NCI-H2107 (cell line): Measurements from ENCODE around the gene NFIA.

Source experiments
- DNase-seq: peaks from one replicate; lab custom pipeline; 2025; lab: John Stamatoyannopoulos, UW

NFIA gene

DNA sequence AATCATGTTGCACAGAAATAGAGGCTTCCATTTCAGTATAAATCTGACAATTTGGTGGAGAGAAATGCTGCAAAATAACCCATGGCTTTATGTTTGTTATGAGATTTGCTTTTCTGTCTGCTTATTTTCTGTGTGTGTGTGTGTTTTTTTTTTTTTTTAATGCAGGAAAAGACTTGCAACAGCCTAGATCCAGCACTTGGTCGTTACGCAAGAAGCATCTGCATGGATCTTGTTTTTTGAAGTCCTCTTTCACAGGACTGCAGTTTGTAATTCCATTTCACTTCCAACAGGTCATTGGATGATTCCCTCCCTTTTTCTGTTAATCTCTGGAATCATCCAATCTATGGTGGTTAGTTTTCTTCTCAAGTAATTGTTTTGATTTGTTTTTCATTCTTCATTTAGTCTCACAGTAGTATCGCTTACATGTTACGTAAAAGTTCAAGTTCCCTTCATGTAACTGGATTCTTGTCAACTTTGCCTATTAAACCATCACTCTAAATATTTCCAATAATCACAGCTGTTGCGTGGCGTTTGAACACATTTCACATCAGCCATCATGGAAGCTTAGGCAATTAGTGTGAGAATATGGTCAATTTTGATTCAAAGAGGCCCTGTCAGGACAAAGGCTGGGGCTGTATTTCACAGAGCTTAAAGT is 312.9 kb downstream of the NFIA start:
- no peak for DNase-seq

DNA sequence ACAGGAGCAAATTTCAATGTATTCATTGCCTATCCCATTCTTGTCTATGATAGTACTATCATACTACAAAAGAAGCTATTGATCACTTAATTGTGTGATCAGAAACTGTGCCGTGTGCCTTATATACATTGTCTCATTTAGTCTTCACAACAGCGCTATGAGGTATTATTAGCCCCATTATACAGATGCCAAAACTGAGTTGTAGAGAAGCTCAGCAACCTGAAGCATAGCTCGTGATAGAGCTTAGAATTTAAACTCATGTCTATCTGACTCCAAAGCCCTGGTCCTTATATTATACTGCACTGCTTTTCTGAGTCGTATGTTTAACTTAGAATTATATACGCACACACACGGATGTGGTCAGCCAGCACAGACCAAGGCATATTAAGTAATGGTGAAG is 315.1 kb downstream of the NFIA start:
- DNase-seq: no peak

DNA sequence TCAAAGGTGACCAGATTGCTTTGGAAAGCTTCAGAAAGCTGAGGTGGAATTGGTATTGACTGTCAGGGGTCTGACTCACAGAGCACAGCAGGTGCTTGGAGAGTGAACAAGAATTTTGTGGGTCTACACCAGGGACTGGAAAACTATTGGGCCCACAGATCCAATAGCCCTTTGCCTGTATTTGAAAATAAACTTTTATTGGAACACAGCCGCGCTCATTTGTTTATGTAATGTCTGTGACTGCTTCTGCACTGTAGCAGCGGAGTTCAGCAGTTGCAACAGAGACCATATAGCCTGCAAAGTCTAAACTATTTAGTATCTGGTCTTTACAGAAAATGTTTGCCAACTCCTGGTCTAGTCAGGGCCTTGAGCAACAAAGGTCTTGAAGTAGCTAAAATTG is 315.6 kb downstream of the NFIA start:
- DNase-seq: no peak

DNA sequence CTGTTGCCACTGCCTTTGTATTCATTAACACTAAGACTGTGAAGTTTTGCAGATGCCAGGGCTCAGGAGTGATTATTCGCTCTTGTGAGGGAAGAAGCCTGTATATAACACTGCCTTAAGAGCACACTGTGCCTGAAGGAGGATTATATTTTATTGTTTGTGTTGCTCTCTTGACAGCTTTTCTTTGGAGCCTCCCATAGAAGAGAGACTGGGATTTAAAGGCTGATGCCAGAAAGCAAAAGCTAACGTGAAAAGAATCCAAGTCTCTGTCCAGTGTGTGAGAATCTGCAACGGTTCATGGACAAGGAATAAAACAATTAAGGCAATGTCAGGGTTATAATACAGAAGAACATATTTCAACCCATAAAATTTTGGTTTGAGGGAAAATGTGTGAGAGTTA is 316.8 kb downstream of the NFIA start:
- no peak for DNase-seq

DNA sequence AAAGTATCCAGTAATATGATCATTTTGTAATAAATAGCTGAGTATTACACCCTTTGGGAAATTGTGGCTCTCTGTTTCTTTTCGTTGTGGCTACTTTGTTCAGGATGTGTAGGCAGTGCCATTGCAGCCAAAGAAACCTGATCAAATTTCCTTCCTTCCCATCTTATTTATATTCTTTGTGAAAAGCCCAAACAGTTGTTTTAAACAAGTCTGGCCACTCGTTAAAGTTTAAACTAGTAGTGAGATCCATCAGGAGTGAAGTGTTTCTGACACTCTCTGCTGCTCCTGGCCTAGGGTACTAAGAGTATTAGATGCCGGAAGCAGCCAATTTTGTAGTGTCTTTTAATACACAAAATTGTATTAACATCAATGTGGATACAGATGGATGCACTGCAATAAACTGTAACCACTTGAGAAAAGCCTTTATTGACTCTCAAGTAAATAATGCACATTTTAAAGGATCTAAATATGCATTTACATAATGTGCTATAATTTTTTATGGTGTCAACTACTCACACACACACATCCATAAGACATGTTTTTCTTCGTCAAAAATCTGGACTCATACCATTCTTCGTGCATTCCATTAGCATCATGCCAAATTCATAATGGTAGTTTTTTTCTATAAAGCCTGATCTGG is 317.9 kb downstream of the NFIA start:
- DNase-seq: no peak

DNA sequence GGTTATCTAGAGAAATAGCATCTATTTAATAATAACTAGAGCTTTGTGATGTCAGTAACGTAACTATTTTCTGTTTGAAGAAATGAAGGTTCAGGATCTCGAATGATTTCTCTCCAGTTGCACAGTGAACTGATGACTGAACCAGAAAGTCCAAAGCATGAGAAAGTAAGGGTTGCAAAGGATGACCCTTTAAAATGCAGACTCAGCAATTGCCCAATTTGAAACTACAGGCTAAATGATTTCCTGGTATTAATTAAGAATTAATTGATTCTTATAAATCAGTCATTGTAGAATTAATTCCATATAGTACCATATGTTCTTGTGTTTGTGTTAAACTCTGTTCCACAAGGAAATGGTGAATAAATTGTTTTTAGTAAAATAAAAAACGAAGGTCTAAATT is 318.6 kb downstream of the NFIA start:
- DNase-seq: no peak

DNA sequence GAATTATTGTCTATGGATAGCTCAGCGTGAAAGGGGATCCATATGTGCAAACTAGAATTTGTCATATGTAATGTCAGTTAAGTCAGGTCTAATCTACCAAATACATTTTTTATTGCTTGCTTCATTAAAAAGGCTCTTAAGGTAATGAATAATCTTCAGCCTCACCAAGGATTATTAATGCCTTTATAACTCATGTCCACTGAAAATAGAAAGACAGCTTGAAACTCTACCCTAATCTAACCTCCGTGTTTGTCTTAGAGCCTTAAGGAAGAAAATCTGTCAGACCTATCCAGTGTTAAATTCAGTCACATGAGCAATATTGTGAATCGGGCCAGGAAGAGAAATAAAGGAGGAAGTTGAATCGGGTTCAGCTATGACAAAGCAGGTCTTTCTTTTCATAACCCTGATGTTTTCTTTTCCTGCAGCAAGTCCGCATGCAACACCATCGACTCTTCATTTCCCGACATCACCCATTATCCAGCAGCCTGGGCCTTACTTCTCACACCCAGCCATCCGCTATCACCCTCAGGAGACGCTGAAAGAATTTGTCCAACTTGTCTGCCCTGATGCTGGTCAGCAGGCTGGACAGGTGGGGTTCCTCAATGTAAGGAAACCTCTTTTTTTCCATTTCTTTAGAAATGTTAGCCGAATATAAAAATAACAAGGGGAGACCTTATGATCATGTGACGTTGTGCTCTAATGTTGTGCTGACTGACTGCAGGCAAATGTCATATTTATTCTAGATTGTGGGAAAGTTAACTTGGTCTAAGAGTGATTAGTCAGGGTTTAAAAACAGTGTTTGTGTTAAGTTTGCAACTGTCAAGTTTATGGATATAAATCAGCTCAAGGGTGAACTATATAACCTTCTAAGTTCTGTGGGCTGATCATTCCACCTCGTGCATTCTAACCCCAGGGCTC is 321.6 kb downstream of the NFIA start:
- DNase-seq: no peak

DNA sequence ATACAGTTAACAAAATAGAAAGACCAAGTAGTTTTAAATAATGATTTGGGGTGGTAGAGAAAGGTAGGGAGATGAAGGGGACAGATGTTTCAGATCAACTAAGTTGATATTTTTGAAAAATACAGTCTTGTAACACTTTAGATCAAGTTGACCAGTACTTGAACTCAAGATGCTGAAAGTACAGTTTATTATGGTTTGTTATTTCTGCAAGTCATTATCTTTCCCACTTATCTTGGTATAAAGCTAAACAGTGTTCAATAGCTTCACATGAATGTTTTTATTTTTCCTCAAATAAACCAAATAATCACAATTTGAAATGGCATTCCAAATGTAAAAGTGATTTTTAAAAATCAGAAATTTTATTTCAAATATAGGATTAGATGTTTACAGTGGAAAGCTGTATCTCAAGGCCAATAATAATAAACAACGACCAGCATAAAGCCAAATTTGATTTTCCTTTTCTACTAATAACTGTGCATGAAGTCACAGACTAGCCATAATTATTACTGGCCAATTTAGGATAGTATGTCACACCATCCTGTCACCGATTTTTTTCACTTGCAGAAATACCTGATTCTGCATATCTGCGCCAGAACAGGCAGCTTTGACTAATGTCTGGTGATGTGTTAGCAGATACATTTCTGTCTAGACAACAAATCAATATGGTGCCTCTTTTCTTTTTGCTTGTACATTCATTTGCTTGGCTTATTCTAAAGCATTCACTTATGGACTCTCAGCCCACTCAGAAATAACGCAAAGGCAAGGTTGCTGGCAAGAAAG is 322.4 kb downstream of the NFIA start:
- DNase-seq: no peak

DNA sequence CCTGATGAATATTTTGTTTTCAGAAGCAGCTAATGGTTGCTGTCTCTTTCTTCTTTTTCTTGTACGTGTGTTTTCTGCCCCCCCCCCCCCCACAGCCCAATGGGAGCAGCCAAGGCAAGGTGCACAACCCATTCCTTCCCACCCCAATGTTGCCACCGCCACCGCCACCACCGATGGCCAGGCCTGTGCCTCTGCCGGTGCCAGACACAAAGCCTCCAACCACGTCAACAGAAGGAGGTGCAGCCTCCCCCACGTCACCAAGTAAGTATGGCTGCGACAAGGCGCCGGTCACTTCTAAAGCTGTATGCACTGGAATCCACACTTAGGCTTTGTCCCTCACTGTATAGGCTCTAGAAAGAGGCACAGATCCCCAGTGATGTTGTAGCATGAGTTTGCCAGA is 324.1 kb downstream of the NFIA start:
- no peak for DNase-seq

DNA sequence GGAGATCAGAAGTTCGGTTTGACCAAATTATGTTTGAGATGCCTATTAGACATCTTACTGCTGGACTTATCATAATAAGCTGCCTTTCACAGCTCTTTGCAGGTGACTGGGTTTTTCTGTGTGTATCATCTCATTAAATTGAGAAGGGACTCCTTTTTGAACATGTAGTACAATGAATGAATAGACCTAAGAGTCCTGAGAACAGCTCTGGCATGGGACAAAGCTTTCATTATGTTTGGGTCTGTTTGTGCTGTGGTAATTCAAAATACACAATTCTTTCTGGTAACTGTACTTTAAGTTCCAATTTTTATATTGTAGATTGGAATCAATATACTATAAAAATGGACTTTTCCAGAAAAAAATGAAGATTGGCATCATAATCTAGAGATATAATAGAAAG is 330.2 kb downstream of the NFIA start:
- DNase-seq: no peak

DNA sequence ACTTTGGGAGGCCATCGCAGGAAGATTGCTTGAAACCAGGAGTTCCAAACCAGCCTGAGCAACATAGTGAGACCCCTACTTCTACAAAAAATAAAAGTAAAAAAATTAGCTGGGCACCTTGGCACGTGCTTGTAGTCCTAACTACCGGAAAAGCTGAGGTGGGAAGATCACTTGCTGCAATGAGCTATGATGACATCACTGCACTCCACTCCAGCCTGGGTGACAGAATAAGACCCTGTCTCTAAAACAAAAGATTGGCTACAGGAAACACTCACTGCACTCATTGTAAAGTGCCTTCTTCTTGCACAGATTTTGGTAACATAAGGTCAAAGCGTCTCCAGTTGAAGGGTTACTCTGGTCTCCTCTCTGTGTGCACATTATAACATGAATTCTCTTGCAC is 336.8 kb downstream of the NFIA start:
- no peak for DNase-seq

DNA sequence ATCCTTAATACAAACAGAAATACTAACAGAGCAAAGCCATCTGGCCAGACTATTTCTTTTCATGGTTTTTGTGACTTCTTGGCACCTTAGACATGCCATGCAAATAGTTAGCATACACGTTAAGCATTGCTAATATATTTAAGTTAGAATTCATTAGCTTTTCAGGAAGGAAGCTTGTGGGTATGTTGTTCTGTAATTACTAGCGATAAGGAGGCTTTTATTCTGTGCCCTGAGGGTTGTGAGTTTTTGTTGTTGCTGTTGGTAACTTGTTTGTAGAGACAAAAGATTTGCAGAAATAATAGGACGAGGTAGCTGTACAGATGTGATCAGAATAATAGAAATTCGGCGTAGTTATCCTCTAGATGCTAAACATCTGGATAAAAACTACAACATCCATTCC is 337.3 kb downstream of the NFIA start:
- DNase-seq: no peak

DNA sequence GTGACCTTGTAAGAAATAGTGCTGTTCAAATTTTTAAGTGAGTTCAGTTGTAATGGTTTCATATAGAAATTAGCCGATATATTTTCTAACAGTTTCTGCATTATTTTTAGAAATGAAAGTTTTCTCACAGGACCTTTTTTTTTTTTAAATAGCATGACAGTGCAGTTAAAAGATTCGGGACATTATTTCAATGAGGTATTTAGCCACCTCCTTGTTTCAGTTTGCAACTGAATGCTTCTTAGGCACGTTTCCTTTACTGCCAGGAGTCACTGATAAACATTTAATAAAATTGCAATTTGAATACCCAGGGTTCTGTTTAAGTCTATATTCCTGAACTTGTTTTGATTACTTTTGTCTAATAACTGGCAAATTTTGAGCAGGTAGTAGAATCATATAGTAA is 337.9 kb downstream of the NFIA start:
- no peak for DNase-seq

DNA sequence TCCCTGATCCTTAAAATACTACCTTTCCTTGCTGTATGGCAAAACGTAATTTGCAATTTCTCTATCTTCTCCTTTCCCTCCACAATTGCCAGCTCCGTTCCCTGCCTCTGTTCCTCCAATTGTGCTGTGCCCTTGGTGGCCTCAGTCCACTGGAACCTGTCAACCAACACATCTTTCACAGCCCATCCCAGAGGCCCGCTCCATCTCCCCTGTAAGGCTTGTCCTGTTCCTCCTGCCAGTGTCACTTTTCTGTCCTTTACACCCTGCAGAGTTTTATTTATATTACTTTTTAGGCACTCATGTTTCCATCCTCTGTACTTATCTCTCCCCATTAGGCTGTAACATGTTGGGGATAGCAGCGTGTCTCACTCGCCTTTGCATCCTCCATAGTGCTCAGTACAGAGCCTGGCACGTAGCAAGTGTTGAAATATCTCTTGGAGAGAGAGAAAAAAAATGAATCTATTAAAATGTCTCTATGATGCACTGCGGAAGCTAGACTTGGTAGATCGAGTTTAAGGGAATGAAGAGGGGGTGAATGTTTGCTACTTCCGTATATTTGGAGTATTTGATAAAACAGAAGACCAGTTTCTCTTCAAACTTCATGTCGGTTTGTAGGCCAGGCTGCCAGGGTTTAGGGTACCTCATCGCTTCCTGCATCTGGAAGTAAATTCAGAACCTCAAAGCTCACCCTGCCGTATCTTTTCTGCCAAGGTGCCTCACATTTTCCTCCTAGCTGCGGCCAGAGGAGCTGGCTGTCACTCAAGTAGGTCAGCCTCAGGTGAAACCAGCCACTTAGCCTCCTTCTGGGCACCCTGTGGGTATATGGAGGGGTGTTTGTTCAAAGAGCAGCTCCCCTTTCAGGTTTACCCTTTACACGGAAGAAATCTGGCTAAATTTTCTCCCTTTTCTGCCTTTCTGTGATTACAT is 338.8 kb downstream of the NFIA start:
- DNase-seq: no peak

DNA sequence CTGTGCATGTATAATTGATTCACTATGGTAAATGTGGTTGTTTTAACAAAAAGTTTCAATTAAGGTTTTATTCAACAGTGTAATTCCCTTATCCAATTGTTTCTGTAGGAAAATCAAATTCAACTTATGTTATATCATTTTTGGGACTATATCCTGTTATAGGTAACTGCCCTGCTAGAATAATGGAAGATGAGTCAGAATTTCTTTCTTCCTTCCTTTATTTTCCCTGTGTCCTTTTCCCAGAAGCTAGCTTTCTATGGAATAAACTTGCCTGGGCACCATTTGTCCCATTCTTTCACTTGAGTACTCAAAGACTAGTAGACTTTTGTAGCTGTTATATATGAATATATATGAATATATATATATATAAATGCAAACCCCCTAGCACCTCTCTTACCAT is 341.3 kb downstream of the NFIA start:
- DNase-seq: no peak

DNA sequence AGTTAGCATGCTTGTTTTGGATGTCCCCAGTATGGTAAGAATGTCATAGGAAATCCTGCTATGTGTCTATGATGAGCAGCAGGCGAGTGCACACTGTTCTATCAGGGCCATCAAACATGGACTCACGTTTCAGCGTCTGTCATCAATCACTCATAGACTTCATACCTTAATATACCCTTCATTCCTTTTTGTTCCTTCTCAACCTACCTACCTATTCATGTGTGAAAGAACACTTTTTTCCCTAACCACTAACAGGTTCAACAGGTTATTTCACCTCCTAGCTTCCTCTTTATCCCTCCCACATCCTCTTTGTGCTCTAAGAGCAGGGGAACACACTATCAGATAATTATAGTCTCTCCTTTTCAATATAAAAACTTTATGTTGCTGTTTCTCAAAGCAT is 342.0 kb downstream of the NFIA start:
- DNase-seq: no peak

DNA sequence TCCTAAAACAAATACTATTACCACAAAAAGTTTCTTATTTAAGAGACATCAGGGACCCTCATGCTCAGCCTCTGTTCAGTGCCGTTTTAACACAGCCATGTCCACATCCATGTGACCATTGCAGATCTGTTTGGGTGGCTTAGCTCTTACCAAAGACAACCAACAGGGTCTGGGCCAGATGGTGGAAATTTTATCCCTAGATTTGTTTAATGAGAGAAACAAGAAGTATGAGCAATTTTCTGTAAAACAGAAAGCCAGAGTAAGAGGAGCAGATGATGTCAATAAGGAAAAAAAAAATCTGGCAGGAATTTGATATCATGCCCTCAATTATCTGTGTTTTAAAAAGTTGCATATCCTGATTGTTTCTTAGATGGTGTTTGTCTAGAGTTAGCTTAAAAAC is 342.7 kb downstream of the NFIA start:
- DNase-seq: no peak

DNA sequence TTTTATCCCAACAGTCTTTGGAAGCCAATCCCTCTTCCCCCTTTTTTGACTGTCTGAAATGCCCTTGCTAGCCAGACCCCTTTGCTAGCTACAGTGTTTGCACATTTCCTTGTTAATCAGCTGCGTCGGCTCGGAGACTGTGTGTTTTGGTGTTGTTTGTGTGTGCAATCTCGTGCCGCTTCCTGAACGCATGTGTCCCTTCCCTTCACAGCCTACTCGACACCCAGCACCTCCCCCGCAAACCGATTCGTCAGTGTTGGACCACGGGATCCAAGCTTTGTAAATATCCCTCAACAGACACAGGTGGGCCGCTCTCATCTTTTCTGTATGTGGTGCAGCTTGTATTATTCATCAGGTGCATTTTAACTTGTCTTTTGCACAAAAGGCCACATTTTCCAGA is 343.9 kb downstream of the NFIA start:
- no peak for DNase-seq

DNA sequence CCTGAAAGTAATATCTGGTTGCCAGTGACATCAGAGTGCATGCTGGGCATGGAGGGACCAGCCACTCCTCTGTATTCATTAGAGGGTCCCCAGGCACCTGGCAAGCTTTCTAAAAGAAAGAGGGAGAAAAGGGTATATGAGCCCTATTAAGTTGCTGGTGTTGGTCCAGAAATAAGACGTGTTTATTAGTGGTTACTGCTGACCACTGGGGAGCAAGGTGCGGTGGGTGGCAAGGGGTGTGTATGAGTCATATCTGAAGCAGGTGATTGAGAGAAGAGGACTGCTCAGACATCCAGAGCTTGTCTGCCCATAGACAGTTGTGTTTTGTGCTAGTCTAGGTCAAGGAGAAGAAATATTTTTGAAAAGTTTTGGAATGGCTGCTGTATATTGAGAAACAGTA is 344.5 kb downstream of the NFIA start:
- DNase-seq: no peak

DNA sequence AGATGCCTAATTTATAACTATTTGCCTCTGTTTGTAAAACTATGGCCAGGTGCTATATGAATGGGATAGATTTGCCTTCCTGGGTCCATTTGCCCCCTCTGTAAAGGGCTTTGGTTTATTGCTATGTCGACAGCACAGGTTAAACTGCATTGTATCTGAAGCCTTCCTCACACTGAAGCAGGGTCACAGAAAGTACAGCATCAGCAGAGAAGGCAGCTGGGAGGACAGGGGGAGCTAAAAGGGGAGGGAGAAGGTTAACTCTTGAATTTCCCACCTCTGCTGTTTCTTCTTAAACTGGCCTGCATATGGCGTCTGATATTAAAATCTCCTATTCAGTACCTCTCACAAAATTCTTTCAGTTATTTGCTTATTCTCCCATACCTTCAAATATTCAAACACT is 345.1 kb downstream of the NFIA start:
- DNase-seq: no peak

DNA sequence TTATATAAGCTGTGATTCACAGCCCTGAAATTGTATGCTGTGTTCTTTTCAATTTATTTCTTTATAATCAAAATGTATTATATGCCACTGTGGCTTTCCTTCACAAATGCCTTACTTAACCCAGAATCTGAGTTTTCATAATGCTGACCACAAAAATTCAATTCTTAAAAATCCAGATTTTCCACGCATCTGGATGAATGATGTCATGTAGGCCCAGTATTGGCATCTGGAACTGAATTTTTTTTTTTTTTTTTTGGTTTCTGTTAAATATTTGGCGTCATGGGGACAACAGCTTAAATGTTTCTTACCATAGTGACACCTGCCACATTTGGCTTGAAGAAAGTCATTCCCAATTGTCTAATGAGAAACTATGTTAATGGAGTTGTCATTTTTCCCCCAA is 345.8 kb downstream of the NFIA start:
- DNase-seq: no peak
